ENCODE measurements around the gene TFB1M.
"Not testable (repeated sequence)": the region's sequence is repeated elsewhere in the genome, so short reads cannot be mapped to it uniquely, and the experiment has no call there.

TFB1M gene

DNA sequence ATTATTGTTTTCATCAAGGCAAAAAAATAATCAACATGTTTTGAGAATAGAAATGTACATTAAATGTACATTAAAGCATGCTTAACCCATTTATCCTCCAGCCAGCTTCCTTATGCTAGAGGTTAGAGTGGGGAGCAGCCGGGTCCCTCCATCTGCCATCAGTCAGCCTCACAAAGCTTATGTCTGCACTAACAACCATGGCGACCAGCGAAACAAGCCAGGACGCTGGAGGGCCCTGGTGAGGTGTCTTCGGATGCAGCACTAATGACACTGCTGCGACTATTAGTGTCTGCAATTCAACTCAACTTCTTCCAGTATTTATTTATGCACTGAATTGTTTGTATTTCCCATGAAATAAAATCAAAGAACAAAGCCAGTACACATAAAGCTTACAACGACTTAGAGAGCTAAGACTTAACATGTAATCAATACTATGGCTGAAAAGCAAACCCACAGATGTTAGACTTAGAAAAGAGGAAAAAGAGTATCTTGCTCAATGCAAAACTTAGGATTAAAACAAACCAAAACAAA is 43.7 kb downstream of the TFB1M start:
- H3K27me3 ChIP-seq (ENCODE audit: control insufficient read depth, insufficient read depth, low read length): no peaks in the 10 kb centered on the region
- peaks cover 26% of the 10 kb centered on the region for H3K4me1 ChIP-seq (ENCODE audit: control insufficient read depth, insufficient read depth, low read length)
- H3K9ac ChIP-seq (ENCODE audit: low read depth, low read length): no peak overlapping the region
- H3K9me3 ChIP-seq (ENCODE audit: control insufficient read depth, insufficient read depth, low read length): no peaks in the 10 kb centered on the region
- H3K4me3 ChIP-seq (ENCODE audit: low read depth, low read length): no peak overlapping the region
- peaks cover 3% of the 10 kb centered on the region for H3K36me3 ChIP-seq (ENCODE audit: control insufficient read depth, insufficient read depth, low read length)

DNA sequence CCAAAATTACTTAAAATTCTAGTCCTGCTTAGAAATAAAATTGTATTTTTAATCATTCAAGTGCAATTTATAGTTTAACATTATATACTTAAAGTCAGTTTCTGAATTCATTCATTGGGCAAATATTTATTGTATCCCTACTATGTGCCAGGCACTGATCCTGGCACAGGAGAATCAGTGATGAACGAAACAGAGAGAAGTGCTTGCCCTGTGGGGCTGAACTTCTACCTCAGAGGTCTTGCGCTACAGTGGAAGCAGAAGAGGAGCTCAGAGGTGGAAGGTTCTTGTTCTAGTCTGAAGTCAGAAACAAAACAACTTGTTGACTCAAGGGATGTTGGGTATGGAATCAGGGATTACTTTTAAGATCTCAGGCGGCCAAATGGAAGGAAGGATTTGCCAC is 44.5 kb downstream of the TFB1M start:
- Histone ChIP-seq H3K27me3 (ENCODE audit: control insufficient read depth, insufficient read depth, low read length) (no peaks in the 10 kb centered on the region), H3K4me3 (ENCODE audit: low read depth, low read length) (no peak overlapping the region), H3K36me3 (ENCODE audit: control insufficient read depth, insufficient read depth, low read length) (peaks cover 3% of the 10 kb centered on the region), H3K4me1 (ENCODE audit: control insufficient read depth, insufficient read depth, low read length) (peaks cover 27% of the 10 kb centered on the region), H3K9ac (ENCODE audit: low read depth, low read length) (no peak overlapping the region), H3K9me3 (ENCODE audit: control insufficient read depth, insufficient read depth, low read length) (no peaks in the 10 kb centered on the region)

DNA sequence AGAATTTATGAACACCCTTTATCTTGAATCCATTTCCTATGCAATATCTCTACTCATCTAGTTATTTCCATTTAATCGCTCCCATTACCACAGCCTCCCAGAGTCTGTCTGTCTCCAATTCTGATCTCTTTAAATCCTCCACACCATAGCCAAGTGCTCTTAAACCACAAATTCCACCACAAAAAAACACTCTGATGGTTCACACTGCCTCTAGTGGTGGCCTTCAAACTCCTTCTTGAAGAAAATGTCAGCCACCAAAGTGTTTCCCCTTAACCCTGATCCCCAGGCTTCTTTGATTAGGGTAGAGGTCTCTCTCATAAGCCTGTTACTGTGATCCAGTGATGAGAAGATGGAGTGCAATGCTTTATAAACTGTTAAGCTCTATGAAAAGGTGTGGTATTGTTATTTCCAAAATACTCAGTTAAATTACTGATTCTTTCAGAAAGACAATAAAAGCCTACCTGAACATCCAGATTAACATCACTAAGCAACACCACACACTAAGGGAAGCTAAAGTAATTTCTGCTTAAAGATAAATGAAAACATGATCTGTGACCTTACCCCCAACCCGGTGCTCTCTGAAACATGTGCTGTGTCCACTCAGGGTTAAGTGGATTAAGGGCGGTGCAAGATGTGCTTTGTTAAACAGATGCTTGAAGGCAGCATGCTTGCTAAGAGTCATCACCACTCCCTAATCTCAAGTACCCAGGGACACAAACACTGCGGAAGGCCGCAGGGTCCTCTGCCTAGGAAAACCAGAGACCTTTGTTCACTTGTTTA is 46.0 kb downstream of the TFB1M start:
- not testable (repeated sequence) for H3K9ac ChIP-seq (ENCODE audit: low read depth, low read length); H3K36me3 ChIP-seq (ENCODE audit: control insufficient read depth, insufficient read depth, low read length); H3K4me3 ChIP-seq (ENCODE audit: low read depth, low read length); H3K27me3 ChIP-seq (ENCODE audit: control insufficient read depth, insufficient read depth, low read length); H3K9me3 ChIP-seq (ENCODE audit: control insufficient read depth, insufficient read depth, low read length)
- peaks cover 21% of the 10 kb centered on the region for H3K4me1 ChIP-seq (ENCODE audit: control insufficient read depth, insufficient read depth, low read length)

DNA sequence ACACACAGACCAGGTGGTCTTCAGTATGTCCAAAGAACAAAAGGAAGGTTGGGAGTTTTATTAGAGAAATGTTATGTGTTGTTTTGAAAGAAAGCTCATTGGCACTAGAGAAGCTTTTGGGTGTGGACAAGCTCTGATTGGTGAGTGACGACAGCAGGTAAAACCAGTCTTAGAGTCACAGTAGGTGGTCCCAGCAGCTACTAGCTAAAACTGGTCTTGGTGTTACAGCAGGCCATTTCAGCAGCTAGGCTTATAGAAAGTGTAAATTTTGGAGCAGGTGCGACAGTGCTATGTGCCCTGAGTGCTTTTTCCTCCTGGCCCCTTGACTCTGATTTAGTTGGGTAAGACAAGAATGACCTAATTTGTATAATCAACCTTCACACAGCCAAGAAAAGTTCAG is 46.9 kb downstream of the TFB1M start:
- Histone ChIP-seq H3K4me1 (ENCODE audit: control insufficient read depth, insufficient read depth, low read length) (peaks cover 20% of the 10 kb centered on the region), H3K4me3 (ENCODE audit: low read depth, low read length) (no peak overlapping the region), H3K9me3 (ENCODE audit: control insufficient read depth, insufficient read depth, low read length) (no peaks in the 10 kb centered on the region), H3K36me3 (ENCODE audit: control insufficient read depth, insufficient read depth, low read length) (peaks cover 3% of the 10 kb centered on the region), H3K9ac (ENCODE audit: low read depth, low read length) (no peak overlapping the region), H3K27me3 (ENCODE audit: control insufficient read depth, insufficient read depth, low read length) (no peaks in the 10 kb centered on the region)

DNA sequence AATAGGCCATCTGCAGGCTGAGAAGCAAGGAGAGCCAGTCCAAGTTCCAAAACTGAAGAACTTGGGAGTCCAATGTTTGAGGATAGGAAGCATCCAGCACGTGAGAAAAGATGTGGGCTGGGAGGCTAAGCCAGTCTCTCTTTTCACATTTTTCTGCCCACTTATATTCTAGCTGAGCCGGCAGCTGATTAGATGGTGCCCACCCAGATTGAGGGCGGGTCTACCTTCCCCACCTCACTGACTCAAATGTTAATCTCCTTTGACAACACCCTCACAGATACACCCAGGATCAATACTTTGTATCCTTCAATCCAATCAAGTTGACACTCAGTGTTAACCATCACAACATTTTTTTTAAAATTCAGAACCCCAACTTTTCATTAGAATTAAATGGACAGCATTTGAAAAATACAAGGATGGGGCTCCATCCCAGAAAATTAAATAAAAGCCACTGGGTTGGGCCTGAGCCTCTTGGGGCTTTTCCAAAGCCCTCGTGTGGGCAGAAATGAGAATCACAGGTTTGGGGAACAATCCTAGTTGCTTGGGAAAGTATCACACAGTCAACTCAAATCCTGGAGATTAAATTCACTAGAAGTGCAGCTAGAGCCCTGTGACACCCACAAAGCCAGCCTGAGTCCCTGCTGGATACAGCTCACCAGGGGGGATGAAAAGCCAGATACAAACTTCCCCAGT is 48.3 kb downstream of the TFB1M start:
- Histone ChIP-seq H3K4me3 (ENCODE audit: low read depth, low read length) (no peak overlapping the region), H3K9me3 (ENCODE audit: control insufficient read depth, insufficient read depth, low read length) (no peaks in the 10 kb centered on the region), H3K4me1 (ENCODE audit: control insufficient read depth, insufficient read depth, low read length) (peaks cover 32% of the 10 kb centered on the region), H3K9ac (ENCODE audit: low read depth, low read length) (no peak overlapping the region), H3K36me3 (ENCODE audit: control insufficient read depth, insufficient read depth, low read length) (peaks cover 3% of the 10 kb centered on the region), H3K27me3 (ENCODE audit: control insufficient read depth, insufficient read depth, low read length) (no peaks in the 10 kb centered on the region)

DNA sequence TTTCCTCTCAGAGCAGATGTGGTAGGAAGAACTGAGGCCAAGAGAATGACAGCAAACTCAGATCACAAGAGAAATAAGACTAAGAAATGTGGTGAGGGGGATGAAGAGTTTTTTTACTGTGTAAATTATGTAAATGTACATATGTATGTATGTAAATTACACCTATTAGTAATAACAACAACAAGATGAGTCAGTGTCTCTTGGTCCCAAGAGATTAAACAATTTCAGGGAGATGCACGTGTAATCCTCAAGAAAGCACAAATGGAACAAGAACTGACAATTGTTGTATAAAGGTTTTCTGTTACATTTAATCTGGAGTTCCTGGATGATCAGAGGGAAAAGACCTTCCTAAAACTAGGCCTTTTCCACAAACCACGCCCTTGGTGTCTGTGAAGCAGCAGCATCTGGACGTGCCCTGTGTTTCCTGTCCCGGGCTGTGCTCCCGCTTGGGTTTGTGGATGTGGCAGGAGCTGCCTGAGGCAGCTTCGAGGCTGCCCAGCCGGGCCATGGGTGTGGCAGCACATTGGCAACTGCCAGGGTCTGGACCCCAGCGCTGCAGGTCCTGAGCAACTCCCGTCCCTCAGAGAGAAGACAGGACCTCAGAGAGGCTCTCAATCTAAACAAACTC is 49.5 kb downstream of the TFB1M start:
- peaks cover 5% of the 10 kb centered on the region for H3K36me3 ChIP-seq (ENCODE audit: control insufficient read depth, insufficient read depth, low read length)
- peaks cover 33% of the 10 kb centered on the region for H3K4me1 ChIP-seq (ENCODE audit: control insufficient read depth, insufficient read depth, low read length)
- H3K4me3 ChIP-seq (ENCODE audit: low read depth, low read length): no peak overlapping the region
- H3K27me3 ChIP-seq (ENCODE audit: control insufficient read depth, insufficient read depth, low read length): no peaks in the 10 kb centered on the region
- H3K9ac ChIP-seq (ENCODE audit: low read depth, low read length): no peak overlapping the region
- H3K9me3 ChIP-seq (ENCODE audit: control insufficient read depth, insufficient read depth, low read length): no peaks in the 10 kb centered on the region

DNA sequence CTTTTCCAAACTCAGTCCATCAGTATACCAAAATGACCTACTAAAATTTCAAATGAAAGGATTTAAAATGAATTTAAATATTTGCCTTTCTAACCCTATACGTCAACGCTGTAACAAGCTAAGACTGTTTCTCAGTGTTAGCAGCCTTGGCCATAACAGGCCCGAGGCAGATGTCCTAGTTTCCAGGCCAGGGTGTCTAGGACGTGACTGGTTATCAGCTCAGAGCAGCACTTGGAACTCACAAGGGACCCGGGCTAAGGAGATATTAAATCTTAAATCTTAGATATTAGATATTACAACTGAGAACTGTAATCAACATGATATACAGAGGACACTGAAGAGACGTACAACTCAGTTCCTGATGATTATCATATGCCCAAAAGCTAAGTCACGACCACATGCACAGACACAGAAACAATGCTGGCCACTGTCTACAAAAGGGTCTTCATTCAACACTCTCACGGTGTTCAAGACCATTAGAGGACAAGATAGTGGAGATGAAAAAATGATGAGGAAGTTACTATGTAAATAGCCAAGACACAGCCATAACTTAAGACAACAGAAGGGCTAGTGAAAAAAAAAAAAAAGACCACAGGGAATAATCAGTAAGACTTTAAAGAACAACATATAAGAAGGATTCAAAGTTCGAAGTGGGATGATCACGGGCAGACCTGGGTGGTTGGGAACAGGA is 50.8 kb downstream of the TFB1M start, which contains the start of gene CLDN20:
CLDN20 (plus strand) TSS at position 641 of the 691 bp plus-strand sequence. CDS start 11,707 bp downstream, outside the sequence.
- Histone ChIP-seq H3K36me3 (ENCODE audit: control insufficient read depth, insufficient read depth, low read length) (peaks cover 8% of the 10 kb centered on the region), H3K4me3 (ENCODE audit: low read depth, low read length) (no peak within 1 kb of the TSS), H3K9me3 (ENCODE audit: control insufficient read depth, insufficient read depth, low read length) (no peaks in the 10 kb centered on the region), H3K4me1 (ENCODE audit: control insufficient read depth, insufficient read depth, low read length) (peaks cover 33% of the 10 kb centered on the region), H3K9ac (ENCODE audit: low read depth, low read length) (no peak within 1 kb of the TSS), H3K27me3 (ENCODE audit: control insufficient read depth, insufficient read depth, low read length) (no peaks in the 10 kb centered on the region)

DNA sequence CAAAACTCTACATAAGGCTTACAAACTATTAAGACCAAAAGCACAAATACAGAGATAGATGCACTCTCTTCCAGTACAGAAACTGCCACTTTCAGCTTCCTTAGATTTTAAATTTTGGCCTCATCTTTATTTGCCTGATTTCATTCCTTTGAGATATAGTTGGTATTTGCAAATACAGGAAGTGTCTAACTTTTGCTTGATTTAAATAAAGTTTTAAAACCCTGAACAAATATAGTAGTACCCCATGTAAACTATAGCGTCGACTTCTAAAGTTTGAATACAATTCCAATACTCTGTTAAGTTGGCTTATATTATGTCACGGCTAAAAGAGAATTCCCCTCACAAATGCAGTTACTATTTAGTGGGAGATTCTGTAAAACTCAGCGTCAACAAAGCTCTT is 51.6 kb downstream of the TFB1M start:
- H3K4me1 ChIP-seq (ENCODE audit: control insufficient read depth, insufficient read depth, low read length): peaks cover 26% of the 10 kb centered on the region
- H3K4me3 ChIP-seq (ENCODE audit: low read depth, low read length): no peak overlapping the region
- no peaks in the 10 kb centered on the region for H3K27me3 ChIP-seq (ENCODE audit: control insufficient read depth, insufficient read depth, low read length)
- no peak overlapping the region for H3K9ac ChIP-seq (ENCODE audit: low read depth, low read length)
- H3K9me3 ChIP-seq (ENCODE audit: control insufficient read depth, insufficient read depth, low read length): no peaks in the 10 kb centered on the region
- peaks cover 14% of the 10 kb centered on the region for H3K36me3 ChIP-seq (ENCODE audit: control insufficient read depth, insufficient read depth, low read length)

DNA sequence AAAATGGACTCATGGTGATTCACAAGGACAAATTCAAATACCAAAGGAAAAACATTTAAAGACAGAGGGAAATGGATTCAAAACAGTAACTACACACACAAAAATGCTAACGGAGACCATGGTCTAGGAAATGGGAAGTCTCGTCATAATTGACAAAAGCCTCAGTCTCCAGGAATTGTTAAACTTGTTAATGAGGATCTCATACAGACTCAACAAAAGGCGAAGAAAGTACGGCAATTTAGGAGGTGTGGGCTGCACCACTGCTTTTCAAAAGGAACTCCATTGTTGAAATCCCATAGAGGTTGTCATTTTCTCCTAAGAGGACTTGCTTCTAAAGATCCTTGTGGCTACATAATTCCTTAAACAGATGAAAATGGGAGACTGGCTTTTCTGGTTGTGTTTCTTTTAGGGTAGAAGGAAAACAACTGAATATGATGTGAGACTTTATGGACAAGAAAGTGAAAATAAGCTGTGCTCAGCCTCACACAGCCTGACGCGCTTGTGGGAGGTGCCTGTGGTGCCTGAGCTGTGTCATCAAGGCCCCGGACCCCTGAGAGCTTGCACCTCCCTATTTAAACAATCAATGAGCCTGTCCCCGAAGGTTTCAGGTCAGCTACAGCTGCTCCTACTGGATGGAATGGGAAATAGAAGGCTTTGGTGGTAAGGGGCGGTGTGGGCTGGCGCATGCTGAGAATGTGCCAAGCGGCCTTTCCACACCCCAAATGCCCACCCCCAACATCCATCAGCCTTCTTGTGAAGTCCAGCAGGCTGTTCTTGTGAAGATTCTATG is 53.0 kb downstream of the TFB1M start:
- Histone ChIP-seq H3K36me3 (ENCODE audit: control insufficient read depth, insufficient read depth, low read length) (peaks cover 17% of the 10 kb centered on the region), H3K4me1 (ENCODE audit: control insufficient read depth, insufficient read depth, low read length) (peaks cover 24% of the 10 kb centered on the region), H3K9me3 (ENCODE audit: control insufficient read depth, insufficient read depth, low read length) (no peaks in the 10 kb centered on the region), H3K9ac (ENCODE audit: low read depth, low read length) (no peak overlapping the region), H3K4me3 (ENCODE audit: low read depth, low read length) (no peak overlapping the region), H3K27me3 (ENCODE audit: control insufficient read depth, insufficient read depth, low read length) (no peaks in the 10 kb centered on the region)

DNA sequence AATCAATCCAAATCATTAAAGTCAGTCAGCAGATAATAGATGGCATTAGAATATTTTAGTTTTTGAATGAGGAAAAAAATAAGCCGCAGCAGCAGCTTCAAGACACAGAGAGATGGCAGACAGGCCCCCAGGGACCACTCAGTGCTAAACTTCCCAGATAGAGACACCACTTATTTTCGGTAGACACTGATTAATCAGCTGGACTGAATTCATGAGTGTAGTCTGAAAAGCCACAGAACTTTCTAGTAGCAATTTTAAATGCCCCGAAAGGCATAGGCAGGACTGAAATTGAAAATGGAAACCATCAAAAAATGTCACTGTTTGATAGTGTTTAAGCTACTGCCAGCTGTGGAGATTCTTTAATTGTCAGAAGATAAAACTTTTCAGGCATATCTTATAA is 53.6 kb downstream of the TFB1M start:
- Histone ChIP-seq H3K9ac (ENCODE audit: low read depth, low read length) (no peak overlapping the region), H3K9me3 (ENCODE audit: control insufficient read depth, insufficient read depth, low read length) (no peaks in the 10 kb centered on the region), H3K36me3 (ENCODE audit: control insufficient read depth, insufficient read depth, low read length) (peaks cover 19% of the 10 kb centered on the region), H3K4me1 (ENCODE audit: control insufficient read depth, insufficient read depth, low read length) (peaks cover 24% of the 10 kb centered on the region), H3K4me3 (ENCODE audit: low read depth, low read length) (no peak overlapping the region), H3K27me3 (ENCODE audit: control insufficient read depth, insufficient read depth, low read length) (no peaks in the 10 kb centered on the region)

DNA sequence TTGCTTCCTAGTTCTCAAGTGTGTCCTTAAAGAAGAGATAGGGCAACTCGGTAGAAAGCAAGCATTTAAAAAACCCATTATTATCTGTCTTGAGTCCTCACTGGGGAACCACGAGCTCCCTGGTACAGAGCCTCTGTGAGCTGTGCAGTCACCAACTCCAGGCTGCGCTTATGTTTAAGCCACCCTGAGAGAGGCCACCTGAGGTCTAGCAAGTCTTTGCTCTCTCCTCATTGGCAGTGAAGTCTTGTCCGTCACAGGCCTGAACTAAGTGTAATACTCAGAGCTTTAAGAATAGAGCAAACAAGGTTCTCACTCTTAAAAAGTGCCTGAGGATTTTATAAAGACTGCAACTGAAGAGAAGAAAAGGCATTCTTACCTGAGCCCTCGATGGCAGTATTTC is 54.4 kb downstream of the TFB1M start:
- H3K9me3 ChIP-seq (ENCODE audit: control insufficient read depth, insufficient read depth, low read length): no peaks in the 10 kb centered on the region
- H3K27me3 ChIP-seq (ENCODE audit: control insufficient read depth, insufficient read depth, low read length): no peaks in the 10 kb centered on the region
- H3K9ac ChIP-seq (ENCODE audit: low read depth, low read length): no peak overlapping the region
- peaks cover 19% of the 10 kb centered on the region for H3K36me3 ChIP-seq (ENCODE audit: control insufficient read depth, insufficient read depth, low read length)
- no peak overlapping the region for H3K4me3 ChIP-seq (ENCODE audit: low read depth, low read length)
- peaks cover 24% of the 10 kb centered on the region for H3K4me1 ChIP-seq (ENCODE audit: control insufficient read depth, insufficient read depth, low read length)
